GM21576 (cell line): ENCODE data around the gene PLEKHA4.
A peak's percentile ranks its signal among the peaks of the same experiment; 100 is the strongest.
"Not testable (repeated sequence)": the region's sequence is repeated elsewhere in the genome, so short reads cannot be mapped to it uniquely, and the experiment has no call there.

Experiments
- ATAC-seq: cut with Tn5 transposase; IDR thresholded peaks from one replicate; pipeline ENCODE4 v1.9.1; 2021; ENCODE audit warnings: mild to moderate bottlenecking, moderate library complexity; ENCODE audit not compliant: unreplicated experiment

The PLEKHA4 gene

GRCh38 chr19:48868114-48868886, at the start of gene PLEKHA4:
Gene PLEKHA4, minus strand, starts transcription at chr19:48868617. Its CDS starts 997 bp downstream, at chr19:48867620.
- ATAC-seq: no peak

GRCh38 chr19:48918071-48918470, 49.7 kb upstream of the PLEKHA4 start:
- ATAC-seq: no peak

- ATAC-seq: no peak
These were observed 47.3 kb upstream of the PLEKHA4 start for GRCh38 chr19:48915757-48916156.

- ATAC-seq: no peak
These were observed 45.8 kb upstream of the PLEKHA4 start for GRCh38 chr19:48914181-48914580.

GRCh38 chr19:48913114-48913889, 44.9 kb upstream of the PLEKHA4 start:
- ATAC-seq: no peak

GRCh38 chr19:48910803-48911202, 42.4 kb upstream of the PLEKHA4 start:
- no peak for ATAC-seq

GRCh38 chr19:48909424-48910077, 41.1 kb upstream of the PLEKHA4 start:
- ATAC-seq: not testable (repeated sequence)

- no peak for ATAC-seq
These were observed 39.3 kb upstream of the PLEKHA4 start for GRCh38 chr19:48907671-48908070.

- ATAC-seq: no peak
These were observed 37.9 kb upstream of the PLEKHA4 start for GRCh38 chr19:48906324-48906723.

- no peak for ATAC-seq
These were observed 37.2 kb upstream of the PLEKHA4 start for GRCh38 chr19:48905664-48906063.

GRCh38 chr19:48903788-48904187, 35.4 kb upstream of the PLEKHA4 start:
- not testable (repeated sequence) for ATAC-seq

GRCh38 chr19:48902291-48902690, 33.9 kb upstream of the PLEKHA4 start:
- not testable (repeated sequence) for ATAC-seq

GRCh38 chr19:48900477-48901406, 32.3 kb upstream of the PLEKHA4 start:
- ATAC-seq: no peak

- peak; percentile 87 for ATAC-seq
These were observed 31.5 kb upstream of the PLEKHA4 start, which contains the start of gene NUCB1 for GRCh38 chr19:48899781-48900476. Gene NUCB1, plus strand, starts transcription at chr19:48900312. Its CDS starts 485 bp downstream, at chr19:48900797.

GRCh38 chr19:48899386-48899749, 31.0 kb upstream of the PLEKHA4 start:
- ATAC-seq: not testable (repeated sequence)

- no peak for ATAC-seq
These were observed 28.8 kb upstream of the PLEKHA4 start for GRCh38 chr19:48897181-48897580.

GRCh38 chr19:48896191-48896720, 27.8 kb upstream of the PLEKHA4 start:
- ATAC-seq: no peak

GRCh38 chr19:48895226-48895625, 26.8 kb upstream of the PLEKHA4 start:
- ATAC-seq: no peak

- no peak for ATAC-seq
These were observed 22.1 kb upstream of the PLEKHA4 start for GRCh38 chr19:48890551-48890950.
